Stromal cell of bone marrow (primary cell): ENCODE measurements around the gene SBK1.

Experiments
- DNase-seq: peaks from one replicate; pipeline ENCODE4 v3.0.0-alpha.2; 2012; ENCODE audit warnings: low read depth

Gene SBK1

DNA sequence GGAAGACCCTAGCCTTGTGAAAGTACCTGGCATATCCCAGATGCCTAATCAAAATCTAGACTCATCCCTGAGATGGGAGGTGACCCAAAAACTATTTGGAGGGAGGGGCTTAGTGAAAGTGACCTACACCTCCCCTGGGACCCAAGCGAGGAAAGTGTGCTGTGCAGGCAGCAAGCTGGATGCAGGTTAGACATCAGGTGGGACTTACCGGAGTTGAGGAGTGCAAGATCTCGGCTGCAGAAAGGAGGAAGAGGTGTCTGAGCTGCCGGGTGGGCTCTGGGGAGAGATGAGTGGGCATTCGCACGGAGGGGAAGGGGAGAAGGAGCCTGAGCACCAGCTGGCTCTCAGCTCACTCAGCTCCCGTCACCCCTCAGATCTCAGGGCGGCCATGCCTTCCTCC is 10.3 kb upstream of the SBK1 start:
- DNase-seq, result no peak

GRCh38 chr16:28283173-28283572 is 9.2 kb upstream of the SBK1 start:
- no peak for DNase-seq

DNA sequence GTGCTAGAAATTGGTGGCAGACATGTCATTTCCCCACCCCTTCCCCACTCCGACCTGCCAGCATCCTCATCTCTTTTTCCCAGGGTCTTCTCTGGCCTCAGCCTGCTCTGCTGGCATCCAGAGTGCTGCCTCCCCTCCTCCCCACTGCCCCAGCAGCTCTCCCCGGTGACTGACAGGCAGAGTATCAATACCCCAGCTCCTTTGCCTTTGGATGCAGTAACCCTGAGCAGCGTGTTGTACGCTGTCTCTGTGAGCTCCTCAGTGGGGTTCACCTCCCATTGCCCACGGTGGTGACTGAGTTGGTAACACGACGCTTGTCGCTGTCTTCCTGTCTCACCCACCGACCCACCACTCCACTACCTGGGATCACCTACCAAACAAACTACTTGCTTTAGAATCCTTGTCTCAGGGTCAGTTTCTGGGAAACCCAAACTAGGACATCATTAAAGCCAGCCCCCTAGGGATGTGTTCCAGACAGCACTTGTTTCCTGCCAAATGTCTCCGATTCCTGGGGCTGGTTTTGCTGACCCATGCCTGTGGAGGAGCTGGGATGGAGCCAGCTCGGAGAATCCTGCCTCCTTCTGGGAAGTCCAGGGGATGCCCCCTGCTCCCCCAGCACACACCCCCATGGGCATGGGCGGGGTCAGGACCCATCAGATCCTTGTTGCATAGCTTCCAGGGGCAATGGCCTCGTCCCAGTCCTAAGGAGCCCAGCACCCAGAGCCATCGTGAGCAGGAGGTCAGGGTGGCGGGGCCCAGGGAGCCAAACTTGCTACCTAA is 8.3 kb upstream of the SBK1 start:
- DNase-seq, result no peak

- DNase-seq, result no peak
These were observed 6.7 kb upstream of the SBK1 start for GRCh38 chr16:28285649-28286048.

DNA sequence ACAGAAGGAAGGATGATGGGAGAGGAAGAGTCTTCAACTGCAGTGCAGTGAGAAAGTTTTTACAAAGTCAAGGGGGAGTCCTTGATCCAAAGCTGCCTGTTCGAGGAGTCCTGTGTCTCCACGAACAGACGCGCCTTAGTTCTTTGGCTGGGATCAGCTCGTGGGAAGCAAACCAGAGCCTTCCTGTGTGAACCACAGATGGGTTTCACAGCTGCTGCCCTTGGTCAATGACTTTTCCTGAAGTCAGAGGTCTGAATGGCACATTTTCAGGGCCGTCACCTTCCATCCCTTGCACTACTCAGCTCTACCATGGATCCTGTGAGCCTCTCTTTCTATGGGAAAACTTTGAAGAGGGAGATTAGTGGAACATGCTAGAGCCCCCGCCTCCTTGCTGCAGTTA is 4.2 kb upstream of the SBK1 start:
- DNase-seq, result no peak

GRCh38 chr16:28289048-28289447 is 3.3 kb upstream of the SBK1 start:
- DNase-seq, result no peak

DNA sequence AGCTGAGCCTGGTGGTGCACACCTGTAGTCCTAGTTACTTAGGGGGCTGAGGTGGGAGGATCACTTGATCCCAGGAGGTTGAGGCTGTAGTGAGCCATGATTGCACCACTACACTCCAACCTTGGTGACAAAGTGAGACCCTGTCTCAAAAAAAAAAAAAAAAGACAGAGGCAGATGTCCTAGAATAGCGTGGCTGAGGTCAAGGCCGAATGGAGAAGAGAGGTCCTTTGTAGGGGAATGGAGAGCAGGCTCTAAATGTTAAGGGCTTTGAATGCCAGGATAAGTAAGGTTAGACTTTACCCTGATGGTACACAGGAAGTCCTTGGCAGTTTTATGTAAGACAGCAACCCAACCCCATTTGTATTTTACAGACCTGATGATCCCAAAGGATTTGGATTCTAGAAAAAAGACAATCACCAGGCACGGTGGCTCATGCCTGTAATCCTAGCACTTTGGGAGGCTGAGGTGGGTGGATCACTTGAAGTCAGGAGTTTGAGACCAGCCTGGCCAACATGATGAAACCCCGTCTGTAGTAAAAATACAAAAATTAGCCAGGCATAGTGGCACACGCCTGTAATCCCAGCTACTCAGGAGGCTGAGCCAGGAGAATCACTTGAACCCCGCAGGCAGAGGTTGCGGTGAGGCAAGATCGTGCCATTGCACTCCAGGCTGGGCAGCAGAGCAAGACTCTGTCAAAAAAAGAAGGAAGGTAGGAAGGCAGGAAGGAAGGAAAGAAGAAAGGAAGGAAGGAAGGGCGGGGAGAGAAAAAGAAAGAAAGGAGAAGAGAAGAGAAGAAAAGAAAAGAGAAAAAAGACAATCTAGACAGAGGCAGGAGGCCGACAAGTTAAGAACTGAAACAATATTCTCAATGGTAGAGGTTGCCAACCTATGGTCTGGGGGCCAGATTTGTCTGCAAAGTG is 2.1 kb upstream of the SBK1 start:
- DNase-seq, result no peak

- no peak for DNase-seq
These were observed 1.5 kb upstream of the SBK1 start for GRCh38 chr16:28290859-28291254.

DNA sequence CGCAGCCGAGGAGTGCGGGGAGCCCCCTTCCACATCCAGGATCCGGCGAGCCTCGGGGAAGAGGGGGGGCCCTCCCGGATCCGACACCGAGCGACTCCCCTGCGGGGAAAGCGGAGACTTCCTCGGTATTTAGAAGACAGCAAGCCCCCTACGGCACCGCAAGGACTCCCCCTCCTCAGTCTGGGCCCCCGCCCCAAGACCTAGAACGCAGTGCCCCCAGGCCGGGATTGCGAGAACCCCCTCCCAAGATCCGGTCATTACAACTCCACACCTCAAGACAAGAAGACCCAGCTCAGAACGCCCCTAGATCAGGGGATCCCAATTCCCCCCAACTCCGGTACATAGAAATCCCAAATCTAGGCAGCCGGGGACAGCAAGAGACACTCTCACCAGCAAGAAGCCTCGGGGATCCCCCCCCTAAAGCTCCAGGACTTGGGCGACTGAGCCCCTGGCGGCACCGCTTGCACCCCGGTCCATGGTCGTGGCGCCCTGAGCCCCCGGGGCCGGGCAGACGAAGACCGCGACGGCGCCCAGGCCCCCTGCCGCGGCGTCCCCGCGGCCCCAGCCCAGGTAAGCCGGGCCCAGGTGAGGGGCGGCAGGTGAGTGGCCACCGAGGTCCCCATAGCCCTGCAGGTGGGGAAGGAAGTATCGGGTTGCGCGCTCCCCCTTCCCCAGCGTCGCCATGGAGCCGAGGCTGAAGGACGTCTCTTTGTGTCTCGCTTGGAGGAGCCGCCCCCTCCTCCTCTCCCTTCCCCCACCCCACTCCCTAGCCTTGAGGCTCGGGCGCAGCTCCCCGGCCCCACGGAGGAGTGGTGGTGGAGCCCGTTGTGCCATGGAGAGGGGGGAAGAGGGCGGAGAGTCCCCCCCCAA is 641 bp downstream of the SBK1 start:
- DNase-seq, result no peak

DNA sequence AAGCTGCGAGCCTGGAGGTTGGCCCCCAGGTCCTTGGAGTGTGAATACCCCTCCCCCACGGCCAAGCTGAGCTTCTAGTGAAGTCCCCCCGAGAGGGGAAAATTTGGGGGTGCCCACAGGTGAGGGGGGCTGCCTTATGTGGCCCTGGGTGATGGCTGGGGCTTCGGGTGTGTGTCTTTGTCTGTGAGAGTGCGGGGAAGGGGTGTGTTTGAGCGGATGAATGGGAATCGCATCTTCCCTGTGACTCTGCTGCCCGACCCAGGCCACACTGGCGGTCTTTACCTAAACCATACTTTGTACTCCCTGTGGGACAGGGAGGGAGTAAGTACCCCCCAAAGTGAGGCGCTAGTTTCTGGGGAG is 1.3 kb downstream of the SBK1 start:
- DNase-seq, result no peak

- no peak for DNase-seq
These were observed 1.9 kb downstream of the SBK1 start for GRCh38 chr16:28294201-28294600.

DNA sequence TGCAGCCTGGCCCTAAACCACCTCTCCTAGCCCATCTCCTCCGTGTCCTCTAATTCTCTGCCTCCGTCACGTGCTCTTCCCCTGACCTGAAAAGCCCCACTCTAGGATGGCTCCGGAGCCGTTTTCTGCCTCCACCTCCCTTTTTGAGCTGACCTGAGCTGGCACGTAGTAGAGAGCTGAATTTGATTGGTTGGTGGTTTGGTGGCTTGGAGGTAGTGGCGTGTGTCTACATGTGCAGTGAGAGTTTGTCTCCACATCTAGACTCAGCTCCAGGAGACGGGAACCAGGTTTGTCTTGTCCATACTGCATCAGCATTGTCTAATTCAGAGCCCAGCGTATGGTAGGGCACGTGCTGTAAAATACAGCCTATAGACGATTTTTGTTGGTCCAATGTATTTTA is 3.0 kb downstream of the SBK1 start:
- DNase-seq, result no peak

DNA sequence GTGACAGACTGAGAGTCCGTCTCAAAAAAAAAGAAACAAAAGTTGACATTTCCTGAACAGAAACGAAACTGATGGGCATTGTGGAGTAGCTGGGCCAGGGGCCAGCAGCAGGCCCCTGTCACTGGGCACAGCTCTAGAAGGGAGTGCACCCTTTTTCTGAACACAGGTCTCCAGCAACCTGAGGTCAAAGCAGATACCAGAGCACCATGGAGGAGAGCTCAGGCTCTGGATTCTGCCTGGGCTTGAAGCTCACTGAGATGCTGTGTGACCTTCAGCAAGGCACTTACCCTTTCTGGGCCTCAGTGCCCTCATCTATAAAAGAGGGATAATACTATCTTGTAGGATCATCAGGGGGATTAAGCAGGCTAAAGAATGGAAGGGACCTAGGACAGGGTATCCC is 5.0 kb downstream of the SBK1 start:
- no peak for DNase-seq

GRCh38 chr16:28297784-28298510 is 5.6 kb downstream of the SBK1 start:
- no peak for DNase-seq

- no peak for DNase-seq
These were observed 6.2 kb downstream of the SBK1 start for GRCh38 chr16:28298511-28298878.

- no peak for DNase-seq
These were observed 8.0 kb downstream of the SBK1 start for GRCh38 chr16:28300327-28300726.

DNA sequence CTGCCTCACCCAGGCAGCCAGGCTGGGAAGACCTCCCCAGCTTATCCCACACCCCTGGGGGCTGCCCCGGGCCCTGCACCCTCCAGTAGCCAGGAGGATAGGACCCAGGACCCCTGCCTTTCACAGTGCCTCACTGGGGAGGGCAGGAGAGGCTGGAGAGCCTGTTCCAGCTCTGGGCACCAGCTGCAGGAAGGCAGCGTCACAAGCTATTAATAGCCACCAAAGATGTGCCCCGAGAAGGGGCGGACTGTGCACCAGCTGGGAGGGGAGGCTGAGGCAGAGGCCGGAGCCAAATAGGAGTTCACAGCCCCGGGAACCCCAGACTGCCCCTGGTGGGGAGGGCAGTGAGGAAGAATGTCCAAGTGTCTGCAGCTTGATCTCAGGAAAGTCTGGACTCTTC is 8.8 kb downstream of the SBK1 start:
- no peak for DNase-seq

DNA sequence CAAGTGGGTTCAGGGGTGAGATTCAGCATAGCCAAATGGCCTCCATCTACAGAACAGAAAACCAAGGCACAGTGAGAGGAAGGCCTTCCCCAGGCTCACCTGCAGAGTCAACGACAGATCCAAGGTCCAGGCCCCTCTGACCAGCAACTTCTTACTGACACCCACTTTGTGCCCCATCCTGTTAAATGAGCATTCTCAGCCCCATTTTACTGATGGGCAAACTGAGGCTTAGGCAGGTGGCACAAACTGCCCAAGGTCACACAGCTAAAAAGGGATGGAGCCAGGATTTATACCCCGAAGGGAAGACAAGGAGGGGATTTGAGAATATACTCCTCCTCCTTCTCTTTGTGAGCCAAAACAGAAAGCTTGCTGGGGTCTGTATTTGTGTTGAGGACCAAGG is 9.3 kb downstream of the SBK1 start:
- DNase-seq, result no peak

- DNase-seq, result no peak
These were observed 10.8 kb downstream of the SBK1 start for GRCh38 chr16:28303132-28303531.

DNA sequence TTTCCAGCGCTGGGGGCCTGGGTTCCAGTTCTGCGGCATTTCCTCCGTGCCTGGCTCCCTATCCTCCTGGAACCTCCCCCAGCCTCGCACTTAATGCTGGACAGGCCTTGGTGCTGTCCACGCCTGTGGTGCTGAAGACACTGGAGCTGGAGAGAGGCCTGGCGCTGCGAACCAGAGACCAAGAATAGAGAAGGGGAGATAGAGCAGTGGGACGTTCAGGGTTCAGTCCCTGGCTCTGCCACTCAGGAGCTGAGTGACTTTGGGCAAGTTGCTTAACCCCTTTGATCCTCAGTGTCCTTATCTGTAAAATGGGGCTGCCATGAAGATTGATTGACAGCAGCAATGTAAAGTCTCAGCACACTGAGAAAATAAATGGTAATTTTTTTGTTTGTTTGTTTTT is 11.9 kb downstream of the SBK1 start:
- DNase-seq, result peak; percentile 6

- no peak for DNase-seq
These were observed 15.6 kb downstream of the SBK1 start for GRCh38 chr16:28307936-28308335.
